Measurements from ENCODE around the gene MYBPC3. TPM values are rescaled to one million over a fixed set of nuclear protein-coding genes. Genes with fewer than 3 reads are reported as not detected.

The MYBPC3 gene
- total RNA-seq, 1 experiment from 2014 or later = not detected

DNA sequence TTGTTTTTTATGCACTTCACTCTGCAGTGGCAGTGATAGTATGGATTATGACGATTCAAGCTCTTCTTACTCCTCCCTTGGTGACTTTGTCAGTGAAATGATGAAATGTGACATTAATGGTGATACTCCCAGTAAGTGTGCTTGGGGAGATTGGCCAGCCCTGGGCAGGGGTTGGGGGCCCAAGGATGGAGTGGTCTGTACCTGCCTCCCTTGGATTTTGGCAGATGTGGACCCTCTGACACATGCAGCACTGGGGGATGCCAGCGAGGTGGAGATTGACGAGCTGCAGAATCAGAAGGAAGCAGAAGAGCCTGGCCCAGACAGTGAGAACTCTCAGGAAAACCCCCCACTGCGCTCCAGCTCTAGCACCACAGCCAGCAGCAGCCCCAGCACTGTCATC lies 68.4 kb downstream of the MYBPC3 start:
- DNase-seq = no peak
- peaks cover 49% of the 10 kb centered on the region for H3K36me3 Mint-ChIP-seq (ENCODE audit: insufficient read depth, unreplicated experiment)
- no peak for TF ChIP-seq CTCF (IDR thresholded peaks at IDR 0.05; ENCODE audit: unreplicated experiment)
- no peaks in the 10 kb centered on the region for H3K27me3 Mint-ChIP-seq (ENCODE audit: unreplicated experiment)
- no peak overlapping the region for H3K4me3 Mint-ChIP-seq (ENCODE audit: low read depth, unreplicated experiment)
- no peaks in the 10 kb centered on the region for H3K9me3 Mint-ChIP-seq (ENCODE audit: low read depth, unreplicated experiment)
- intact Hi-C loops (cut with micrococcal nuclease; ENCODE audit: unreplicated experiment) = no loop called here
- BruUV-seq (replicated peaks) = no TSS peak
- H3K27ac Mint-ChIP-seq (ENCODE audit: unreplicated experiment) = no peak overlapping the region
- no peaks in the 10 kb centered on the region for H3K4me1 Mint-ChIP-seq (ENCODE audit: low read depth, unreplicated experiment)
- CTCF ChIA-PET = no interaction called here

GRCh38 chr11:47282462-47282861 lies 70.0 kb downstream of the MYBPC3 start:
- no TSS peak for BruUV-seq (replicated peaks)
- Mint-ChIP-seq H3K9me3 (ENCODE audit: low read depth, unreplicated experiment) (no peaks in the 10 kb centered on the region), H3K4me3 (ENCODE audit: low read depth, unreplicated experiment) (no peak overlapping the region), H3K36me3 (ENCODE audit: insufficient read depth, unreplicated experiment) (peaks cover 46% of the 10 kb centered on the region), H3K27ac (ENCODE audit: unreplicated experiment) (no peak overlapping the region), H3K27me3 (ENCODE audit: unreplicated experiment) (no peaks in the 10 kb centered on the region), H3K4me1 (ENCODE audit: low read depth, unreplicated experiment) (no peaks in the 10 kb centered on the region)
- TF ChIP-seq CTCF (IDR thresholded peaks at IDR 0.05; ENCODE audit: unreplicated experiment) = no peak
- DNase-seq = no peak
- CTCF ChIA-PET = no interaction called here
- intact Hi-C loops (cut with micrococcal nuclease; ENCODE audit: unreplicated experiment) = no loop called here

Small RNAs within 50 kb of the gene (microRNA-seq; reads per million reads assigned to microRNA genes)
- gene MIR4487 = not detected

Other genes starting within 250 kb of the MYBPC3 start
- 108 and 121 TPM in 2 replicates for gene ARFGAP2, start 175.8 kb downstream of the MYBPC3 start, total RNA-seq (2022)
- gene PACSIN3, start 166.3 kb downstream of the MYBPC3 start, total RNA-seq (2022) = 22.1 and 26.5 TPM in 2 replicates
- gene DDB2, start 137.7 kb downstream of the MYBPC3 start, total RNA-seq (2022) = 18.7 and 27.8 TPM in 2 replicates
- 23.5 and 30.6 TPM in 2 replicates for gene ACP2, start 103.9 kb downstream of the MYBPC3 start, total RNA-seq (2022)
- 11.4 and 14.2 TPM in 2 replicates for gene NR1H3, start 94.7 kb downstream of the MYBPC3 start, total RNA-seq (2022)
- gene MADD, start 82.6 kb downstream of the MYBPC3 start, total RNA-seq (2022) = 42.9 and 45.7 TPM in 2 replicates
- not detected in 2 replicates for gene SPI1, start 25.8 kb upstream of the MYBPC3 start, total RNA-seq (2022)
- 23.8 and 24.3 TPM in 2 replicates for gene SLC39A13, start 55.9 kb upstream of the MYBPC3 start, total RNA-seq (2022)
- gene PSMC3, start 73.7 kb upstream of the MYBPC3 start, total RNA-seq (2022) = 154 and 173 TPM in 2 replicates
- gene RAPSN, start 96.4 kb upstream of the MYBPC3 start, total RNA-seq (2022) = 1.8 and 3.6 TPM in 2 replicates
- gene CELF1, start 200.4 kb upstream of the MYBPC3 start, total RNA-seq (2022) = 150 and 157 TPM in 2 replicates
- 49.0 and 49.7 TPM in 2 replicates for gene PTPMT1, start 212.9 kb upstream of the MYBPC3 start, total RNA-seq (2022)
- 14.0 and 14.6 TPM in 2 replicates for gene KBTBD4, start 226.3 kb upstream of the MYBPC3 start, total RNA-seq (2022)
- 104 and 107 TPM in 2 replicates for gene NDUFS3, start 226.4 kb upstream of the MYBPC3 start, total RNA-seq (2022)
- not detected in 2 replicates for gene FAM180B, start 234.0 kb upstream of the MYBPC3 start, total RNA-seq (2022)
- not detected in 2 replicates for gene C1QTNF4, start 241.7 kb upstream of the MYBPC3 start, total RNA-seq (2022)

All from Calu3 (cell line).